WI38 (cell line): ENCODE results near the gene APBB1.

ENCODE experiments used
- H3K4me3 ChIP-seq: 2 replicates; pipeline ENCODE4 v1.5.1; 2011; ENCODE audit warnings: low read depth, mild to moderate bottlenecking, control low read depth, low read length
- CTCF ChIP-seq: IDR thresholded peaks from 2 replicates; pipeline ENCODE4 v1.5.1; 2012; ENCODE audit warnings: low read depth, mild to moderate bottlenecking, control low read depth, low read length

The APBB1 gene

DNA sequence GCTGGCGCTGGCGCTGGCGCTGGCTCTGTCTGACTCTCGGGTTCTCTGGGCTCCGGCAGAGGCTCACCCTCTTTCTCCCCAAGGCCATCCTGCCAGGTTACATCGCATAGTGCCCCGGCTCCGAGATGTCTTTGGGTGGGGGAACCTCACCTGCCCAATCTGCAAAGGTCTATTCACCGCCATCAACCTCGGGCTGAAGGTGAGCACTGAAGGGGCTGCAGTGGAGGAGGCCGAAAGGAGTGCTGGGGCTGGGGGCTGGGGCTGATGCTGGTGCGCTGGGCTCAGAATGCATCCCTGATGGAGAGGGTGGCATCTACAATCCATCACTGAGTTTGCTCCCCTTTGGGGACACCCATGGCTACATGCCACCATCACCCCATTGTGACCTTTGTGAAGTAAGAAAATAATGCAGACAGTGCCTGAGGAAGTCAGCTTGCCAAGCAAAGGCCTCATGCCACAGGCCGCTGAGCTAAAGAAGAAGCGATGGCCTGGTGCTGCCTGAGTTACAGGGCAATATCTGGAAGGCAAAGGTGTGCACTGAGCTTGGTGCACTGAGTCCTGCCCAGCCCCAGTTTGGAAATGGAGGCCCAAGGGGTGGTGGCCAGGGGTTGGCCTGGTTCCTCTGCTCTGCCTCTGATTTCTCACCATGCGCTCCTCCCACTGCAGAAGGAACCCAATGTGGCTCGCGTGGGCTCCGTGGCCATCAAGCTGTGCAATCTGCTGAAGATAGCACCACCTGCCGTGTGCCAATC lies 28.0 kb downstream of the APBB1 start:
- peak overlapping the region; percentile 85 for H3K4me3 ChIP-seq
- no peak for TF ChIP-seq CTCF

GRCh38 chr11:6389905-6390717 lies 28.8 kb downstream of the APBB1 start, which contains the start of gene SMPD1:
Gene SMPD1, plus strand, starts transcription at chr11:6390474. Its CDS starts 125 bp downstream, at chr11:6390599.
- H3K4me3 ChIP-seq: peak within 1 kb of the TSS; percentile 85
- TF ChIP-seq CTCF: no peak

DNA sequence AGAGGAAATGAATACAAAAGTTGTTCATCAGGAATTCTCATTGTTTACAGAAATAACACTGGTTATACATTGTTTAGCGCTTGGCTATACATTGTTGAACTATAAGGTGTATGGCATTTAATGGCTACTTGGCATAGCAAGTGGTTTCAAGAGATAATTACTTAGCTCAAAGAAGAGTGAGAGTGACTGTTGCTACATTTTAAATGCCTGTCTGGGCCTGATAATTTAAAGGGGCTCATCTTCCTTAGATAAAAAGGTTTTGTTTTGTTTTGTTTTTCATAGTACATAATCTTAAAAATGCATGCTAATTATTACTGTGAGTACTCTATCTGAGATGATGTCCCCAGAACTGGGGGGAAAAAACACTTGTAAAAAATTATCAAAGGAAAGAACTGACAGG lies 30.1 kb downstream of the APBB1 start:
- no peak overlapping the region for H3K4me3 ChIP-seq
- no peak for TF ChIP-seq CTCF

- no peak overlapping the region for H3K4me3 ChIP-seq
- no peak for TF ChIP-seq CTCF
Measured at GRCh38 chr11:6387811-6388599, 30.9 kb downstream of the APBB1 start.

DNA sequence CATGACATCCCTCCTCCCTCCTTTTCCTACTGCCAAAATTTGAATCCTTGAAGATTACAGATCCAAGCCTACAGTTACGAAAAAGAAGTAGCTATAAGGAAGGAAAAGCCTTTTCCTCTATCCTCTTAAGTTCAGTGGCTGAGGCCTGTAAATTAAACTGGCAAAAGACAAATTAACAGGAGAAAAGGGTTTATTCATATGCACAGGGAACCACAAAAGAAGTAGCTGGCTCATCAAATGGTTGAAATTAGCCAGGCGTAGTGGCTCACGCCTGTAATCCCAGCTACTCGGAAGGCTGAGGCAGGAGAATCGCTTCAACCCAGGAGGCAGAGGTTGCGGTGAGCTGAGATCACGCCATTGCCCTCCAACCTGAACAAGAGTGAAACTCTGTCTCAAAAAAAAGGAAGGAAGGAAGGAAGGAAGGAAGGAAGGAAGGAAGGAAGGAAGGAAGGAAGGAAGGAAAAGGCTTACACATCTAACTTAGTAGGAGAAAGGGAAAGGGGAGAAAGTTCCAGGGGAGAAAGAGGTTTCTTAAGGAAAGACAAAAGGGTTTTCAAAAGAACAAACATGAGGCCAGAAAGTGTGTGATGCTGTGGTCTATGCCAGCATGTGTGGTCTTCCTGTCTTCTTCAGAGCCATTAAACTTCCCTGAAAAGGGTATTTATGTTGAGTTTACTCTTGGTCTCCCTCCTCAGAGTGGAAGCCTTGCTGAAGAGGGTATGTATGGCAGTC lies 33.7 kb downstream of the APBB1 start:
- no peak overlapping the region for H3K4me3 ChIP-seq
- no peak for TF ChIP-seq CTCF

GRCh38 chr11:6378640-6378989 lies 40.3 kb downstream of the APBB1 start:
- H3K4me3 ChIP-seq: no peak overlapping the region
- TF ChIP-seq CTCF: no peak
